HG03432 (cell line): ENCODE measurements around the gene CSTPP1.
A peak's percentile ranks its signal among the peaks of the same experiment; 100 is the strongest.
"Not testable (repeated sequence)": the region's sequence is repeated elsewhere in the genome, so short reads cannot be mapped to it uniquely, and the experiment has no call there.

ENCODE experiments used
- ATAC-seq: cut with Tn5 transposase; IDR thresholded peaks from one replicate; pipeline ENCODE4 v1.9.1; 2021; ENCODE audit warnings: mild to moderate bottlenecking, moderate library complexity; ENCODE audit not compliant: unreplicated experiment

Gene CSTPP1

DNA sequence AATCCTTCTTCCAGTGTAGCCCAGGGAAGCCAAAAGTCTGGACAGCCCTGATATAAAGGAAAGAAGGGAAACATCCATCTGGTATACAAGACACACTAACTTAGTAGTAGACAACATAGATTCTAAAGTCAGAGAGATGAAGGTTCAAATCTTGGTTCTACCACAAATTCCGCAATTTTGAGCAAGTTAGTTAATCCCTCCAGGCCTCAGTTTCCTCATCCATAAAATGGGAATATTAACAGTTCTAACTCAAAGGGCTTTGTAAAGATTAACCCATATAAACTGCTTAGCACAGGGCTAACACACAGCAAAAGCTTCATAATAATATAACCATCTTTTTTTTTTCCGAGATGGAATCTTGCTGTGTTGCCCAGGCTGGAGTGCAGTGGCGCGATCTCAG lies 29.0 kb upstream of the CSTPP1 start:
- ATAC-seq, result no peak

DNA sequence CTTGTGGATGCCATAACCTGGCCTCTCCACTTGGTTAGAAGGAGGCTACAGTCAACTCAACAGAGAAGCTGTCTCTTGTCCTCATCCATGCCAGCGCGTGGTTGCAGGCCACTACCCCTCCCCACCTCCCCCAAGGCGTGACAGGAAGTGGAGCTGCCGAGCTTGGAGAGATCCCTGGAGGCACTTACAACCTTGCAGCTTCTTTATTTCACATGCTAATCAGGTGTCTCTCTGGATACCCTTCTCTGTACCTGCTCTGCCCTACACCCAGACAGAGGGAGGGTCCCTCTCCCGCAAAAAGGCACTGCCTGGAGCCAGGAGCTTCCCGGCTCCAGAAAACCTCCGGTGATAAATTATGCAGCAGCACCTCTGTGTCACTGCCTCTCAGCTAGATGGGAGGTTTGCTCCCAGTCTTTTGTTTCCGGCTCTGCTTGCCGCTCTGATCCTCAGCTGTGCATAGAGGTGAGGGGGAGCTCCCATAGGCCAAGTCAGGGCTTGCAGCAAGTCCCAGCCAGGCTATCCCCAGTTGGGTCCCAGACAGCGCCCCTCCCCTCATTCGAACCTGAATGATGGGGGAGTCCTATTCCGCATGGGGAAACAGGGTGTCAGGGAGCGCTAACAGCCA lies 23.9 kb upstream of the CSTPP1 start:
- no peak for ATAC-seq

DNA sequence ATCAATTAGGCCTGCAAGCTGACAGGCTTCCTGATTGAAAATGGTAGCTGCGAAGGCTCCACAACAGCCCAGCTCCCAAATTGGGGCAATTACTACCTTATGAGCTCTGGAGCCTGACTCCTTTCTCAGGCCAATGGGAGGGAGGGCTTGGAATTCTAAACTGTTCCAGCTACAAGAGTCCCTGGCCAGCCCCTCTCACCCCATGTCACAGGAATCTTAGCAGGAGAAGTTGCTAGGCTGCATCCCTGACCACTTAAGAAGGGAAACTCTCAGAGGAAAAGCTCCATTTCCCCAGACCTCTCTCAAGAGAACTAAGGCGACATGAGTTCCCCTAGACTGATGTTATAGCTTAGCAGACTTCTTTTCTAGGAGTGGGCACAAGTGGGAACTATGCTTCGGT lies 23.1 kb upstream of the CSTPP1 start:
- ATAC-seq, result no peak

DNA sequence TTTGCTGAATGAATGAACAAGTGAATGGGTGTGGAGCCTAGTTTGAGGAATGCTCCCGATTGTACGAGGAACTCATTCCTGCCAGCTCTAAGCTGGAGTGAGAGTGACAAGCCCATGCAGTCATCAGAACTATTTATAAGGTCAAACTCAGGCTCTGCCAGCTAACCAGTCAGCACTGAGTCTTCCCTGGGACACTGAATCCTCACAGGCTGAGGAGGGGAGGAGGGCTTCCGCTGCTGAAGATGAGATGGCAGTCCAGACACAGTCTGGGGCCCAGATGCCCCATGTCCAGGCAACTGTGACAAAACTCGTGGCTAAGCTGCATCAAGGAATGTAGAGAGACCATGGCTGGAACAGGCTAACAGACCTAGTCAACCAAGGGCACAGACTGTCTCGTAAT lies 22.2 kb upstream of the CSTPP1 start:
- no peak for ATAC-seq

DNA sequence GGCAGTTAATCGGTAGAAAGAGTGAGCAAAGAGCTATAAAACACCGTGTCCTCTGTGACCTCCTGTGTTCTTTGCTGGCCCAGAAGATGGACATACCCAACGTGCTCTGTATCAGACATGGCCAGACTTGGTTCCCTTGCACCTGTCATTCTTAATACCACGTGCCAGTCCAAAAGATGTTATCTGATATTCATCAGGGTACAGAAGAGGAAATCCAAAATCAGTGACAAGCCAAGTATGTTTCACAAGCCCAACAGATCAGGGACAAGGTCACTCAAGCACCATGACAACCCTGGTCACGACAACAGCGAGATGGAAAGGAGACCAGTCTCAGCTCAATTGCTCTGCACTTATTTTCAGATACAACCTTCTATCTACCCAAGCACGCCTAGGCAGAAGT lies 21.7 kb upstream of the CSTPP1 start:
- no peak for ATAC-seq

DNA sequence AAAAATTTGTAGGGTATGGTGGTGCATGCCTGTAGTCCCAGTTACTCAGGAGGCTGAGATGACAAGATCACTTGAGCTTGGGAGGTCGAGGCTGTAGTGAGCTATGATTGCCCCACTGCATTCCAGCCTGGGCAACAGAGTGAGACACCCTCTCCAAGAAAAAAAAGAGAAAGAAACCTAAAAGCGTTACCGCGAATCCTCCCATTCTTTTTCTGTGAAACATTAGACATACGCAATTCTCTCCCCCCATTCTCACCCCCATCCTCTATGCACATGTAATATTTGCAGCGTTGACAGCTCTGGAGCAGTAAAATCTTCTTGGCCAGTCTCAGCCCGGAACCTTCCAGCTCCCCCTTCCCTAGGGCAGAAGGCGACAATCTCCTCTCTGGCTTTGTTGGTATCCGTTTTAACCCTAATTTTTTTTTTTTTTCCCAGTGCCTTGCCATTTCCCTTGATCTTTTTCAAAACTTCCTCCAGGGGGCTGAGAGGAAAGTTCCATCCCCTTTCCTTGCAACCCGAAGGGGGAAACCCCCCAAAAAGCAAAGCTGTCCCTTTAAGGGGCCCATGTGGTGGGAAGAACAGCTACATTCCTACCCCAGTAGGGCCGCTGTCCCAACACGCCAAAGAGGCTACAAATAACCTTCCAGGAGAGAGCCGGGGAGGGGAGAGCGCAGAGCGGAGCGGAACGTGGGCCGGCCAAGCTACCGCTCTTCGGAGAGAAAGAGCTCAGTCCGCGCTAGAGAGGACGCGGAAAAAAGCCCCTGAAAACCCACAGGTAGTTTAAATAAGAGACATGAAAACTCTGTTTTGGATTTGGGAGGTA lies 20.1 kb upstream of the CSTPP1 start:
- no peak for ATAC-seq

DNA sequence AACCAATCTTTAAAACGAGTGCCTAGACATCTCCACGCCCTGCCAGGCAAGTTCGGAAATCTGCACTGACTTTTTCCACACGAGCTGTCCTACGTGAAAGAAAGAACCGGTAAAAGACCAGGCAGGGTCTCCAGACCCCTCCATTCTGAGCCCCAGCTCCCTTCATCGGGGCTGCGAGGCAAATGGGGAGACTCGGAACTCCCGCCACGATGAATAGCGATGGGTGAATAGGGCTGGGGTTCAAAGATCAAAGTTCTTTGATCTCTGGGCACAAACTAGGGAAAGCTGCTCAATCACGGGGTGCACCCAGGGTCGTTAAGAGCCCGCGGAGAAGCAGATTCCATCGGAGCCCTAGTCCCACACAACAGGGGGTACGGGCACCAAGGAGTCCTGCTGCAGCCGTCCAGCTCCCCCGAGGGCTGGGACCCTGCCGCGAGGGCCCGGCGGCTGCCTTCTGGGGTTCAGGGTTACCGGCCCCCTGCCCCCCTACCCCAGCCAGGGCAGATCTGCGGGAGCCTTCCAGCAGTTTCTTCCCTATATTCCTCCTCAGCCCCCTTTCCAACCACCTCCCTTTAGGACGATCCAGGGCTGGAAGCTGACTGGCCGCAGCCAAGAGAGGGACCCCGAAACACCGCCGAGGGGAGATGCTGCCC lies 19.3 kb upstream of the CSTPP1 start:
- no peak for ATAC-seq

DNA sequence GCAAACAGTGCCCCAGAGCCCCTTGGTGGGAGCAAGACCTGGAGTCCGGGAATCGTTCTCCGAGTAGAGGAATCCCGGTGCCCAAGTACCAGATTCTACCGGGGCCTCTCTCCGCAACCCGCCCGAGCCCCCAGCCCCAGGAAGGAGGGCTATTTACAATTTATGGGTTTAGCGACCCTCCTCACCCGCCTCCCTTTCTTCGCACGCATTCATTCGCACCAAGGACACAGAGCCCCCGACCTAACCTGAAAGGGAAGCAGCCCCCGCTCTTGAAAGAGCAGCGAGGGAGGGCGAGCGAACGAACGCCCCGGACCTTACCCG lies 18.8 kb upstream of the CSTPP1 start:
- no peak for ATAC-seq

DNA sequence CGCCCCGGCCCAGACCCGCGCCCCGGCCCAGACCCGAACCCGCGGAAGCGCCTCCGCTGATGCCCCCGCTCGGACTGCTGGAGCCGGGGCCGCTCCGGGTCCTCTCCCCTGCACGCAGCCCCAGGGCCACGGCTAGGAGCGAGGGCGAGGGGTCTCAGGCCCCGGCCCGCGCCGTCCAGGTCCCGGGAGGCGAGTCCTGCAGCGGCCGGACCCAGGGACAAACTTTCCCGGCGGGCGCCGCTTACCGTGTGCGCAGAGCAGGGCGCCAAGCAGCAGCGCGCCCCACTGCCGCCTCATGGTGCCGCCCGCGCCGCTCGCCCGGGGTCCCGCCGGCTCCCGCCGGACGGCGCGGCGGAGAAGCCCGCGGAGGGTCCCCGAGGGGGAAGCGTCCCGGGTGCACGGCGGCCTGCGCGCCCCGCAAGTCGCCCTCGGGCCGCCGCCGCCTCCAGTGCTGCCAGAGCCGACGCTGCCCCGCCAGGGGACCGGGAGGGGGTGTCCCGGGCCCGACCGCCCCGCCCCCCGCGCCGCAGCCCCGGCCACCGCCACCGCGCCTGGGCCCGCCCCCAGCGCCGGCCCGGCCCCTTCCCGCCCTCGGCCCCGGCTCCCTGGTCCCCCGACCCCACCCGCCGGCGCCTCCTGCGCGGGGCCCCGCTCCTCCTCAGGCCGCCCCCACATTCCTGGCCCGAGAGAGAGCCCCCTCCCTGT lies 18.3 kb upstream of the CSTPP1 start, which contains the start of gene LRP4:
LRP4 (minus strand) TSS at position 468 of the 705 bp plus-strand sequence; CDS start at position 297, 171 bp downstream.
- ATAC-seq, result peak; percentile 73

DNA sequence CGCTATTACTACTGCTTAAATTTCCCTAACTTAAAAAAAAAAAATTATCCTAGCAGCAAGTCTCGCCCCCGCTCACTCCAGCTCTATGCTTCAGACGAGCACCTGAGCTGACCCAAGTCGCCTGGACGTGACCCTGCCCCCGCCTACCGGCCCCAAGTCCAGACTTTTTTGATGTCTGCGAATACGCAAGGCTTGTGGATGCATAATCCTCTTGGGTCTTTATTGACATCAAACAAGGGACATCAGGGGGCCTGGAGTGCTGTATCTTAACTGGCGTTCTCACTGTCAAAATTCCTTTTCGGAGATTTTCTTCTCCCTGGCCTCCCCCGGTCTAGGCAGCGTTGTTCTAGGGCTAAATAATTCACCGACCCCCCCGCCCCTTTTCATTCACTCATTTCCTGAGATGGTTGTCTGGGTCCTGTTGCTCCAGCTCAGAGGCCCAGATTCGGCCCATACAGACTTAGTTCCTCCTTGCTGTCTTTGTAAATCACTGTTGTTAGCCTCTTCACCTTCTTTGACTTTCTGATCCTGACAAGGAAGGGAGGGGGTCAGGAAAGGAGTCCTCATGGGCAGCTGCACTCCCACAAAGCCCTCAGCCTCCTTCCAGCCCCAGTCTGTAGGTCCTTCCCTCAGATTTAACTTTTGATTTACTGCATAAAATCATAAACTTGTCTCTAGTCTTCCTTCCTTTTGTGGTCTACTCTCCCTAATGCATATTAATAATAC lies 17.6 kb upstream of the CSTPP1 start:
- no peak for ATAC-seq

DNA sequence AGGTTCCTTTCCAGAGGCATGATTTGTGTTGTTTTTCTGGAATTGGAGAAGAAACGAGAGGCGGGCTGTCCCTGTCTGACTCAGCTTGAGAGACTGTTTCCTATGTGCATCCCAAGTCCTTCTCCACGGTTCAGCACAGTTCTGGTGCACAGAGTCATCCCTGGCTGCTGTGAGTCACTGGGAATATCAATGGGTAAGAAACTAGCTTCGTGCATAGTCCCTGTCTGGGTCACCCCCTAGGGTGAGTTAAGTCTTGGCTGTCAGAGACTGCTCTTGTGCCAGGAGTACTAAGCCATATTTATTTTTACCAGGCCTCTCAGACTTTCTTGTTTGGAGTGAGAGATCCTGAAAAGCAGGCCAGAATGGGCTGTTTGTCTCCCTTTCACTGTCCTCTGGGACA lies 15.8 kb upstream of the CSTPP1 start:
- no peak for ATAC-seq

DNA sequence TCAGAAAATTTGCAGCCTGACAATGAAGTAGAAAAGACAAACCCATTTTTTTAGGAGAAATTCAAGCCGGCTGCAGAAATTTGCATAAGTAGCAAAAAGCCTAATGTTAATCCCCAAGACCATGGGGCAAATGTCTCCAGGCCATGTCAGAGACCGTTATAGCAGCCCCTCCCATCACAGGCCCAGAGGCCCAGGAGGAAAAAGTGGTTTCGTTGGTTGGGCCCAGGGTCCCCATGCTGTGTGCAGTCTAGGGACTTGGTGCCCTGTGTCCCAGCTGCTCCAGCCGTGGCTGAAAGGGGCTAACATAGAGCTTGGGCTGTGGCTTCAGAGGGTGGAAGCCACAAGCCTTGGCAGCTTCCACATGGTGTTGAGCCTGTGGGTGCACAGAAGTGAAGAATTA lies 8.6 kb upstream of the CSTPP1 start:
- not testable (repeated sequence) for ATAC-seq

DNA sequence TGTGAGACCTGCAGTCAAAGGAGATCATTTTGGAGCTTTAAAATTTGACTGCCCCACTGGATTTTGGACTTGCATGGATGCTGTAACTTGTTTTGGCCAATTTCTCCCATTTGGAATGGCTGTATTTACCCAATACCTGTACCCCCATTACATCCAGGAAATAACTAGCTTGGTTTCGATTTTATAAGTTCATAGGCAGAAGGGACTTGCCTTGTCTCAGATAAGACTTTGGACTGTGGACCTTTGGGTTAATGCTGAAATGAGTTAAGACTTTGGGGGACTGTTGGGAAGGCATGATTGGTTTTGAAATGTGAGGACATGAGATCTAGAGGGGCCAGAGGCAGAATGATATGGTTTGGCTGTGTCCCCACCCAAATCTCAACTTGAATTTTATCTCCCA lies 7.9 kb upstream of the CSTPP1 start:
- ATAC-seq, result not testable (repeated sequence)

DNA sequence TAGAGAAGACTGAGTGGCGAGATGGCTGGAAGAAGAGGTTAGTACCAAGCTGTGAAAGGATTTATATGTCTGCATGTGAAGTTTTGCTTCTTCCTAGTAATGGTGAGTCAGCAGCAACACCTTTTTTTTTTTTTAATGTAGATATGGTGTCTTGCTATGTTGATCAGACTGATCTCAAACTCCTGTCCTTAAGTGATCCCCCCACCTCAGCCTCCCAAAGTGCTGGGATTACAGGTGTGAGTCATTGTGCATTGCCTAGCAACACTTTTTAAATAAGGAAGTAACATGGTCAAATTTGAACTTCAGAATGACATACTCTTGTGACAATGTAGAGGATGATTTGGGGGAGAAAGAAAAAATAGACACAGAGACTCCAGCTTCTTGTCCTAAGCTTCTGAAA lies 6.5 kb upstream of the CSTPP1 start:
- ATAC-seq, result no peak

DNA sequence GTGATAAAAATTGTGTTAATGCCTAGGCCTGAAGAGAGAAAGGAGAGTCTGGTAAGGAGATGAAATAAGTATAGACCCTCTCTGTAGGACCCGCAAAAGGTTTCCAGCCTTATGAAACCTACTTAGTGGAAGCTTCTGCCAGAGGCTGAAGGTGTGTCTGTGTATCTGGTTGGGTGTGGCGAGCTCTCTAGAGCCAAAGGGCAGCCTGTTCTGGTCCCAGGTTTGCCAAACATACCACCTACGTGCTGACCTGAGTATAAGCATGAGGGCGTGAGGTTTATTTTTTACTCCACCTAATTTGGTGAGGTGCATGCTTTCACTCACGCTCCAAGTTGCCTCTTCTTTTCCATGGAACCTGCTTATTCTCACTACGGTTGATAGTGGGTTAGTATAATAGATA lies 5.6 kb downstream of the CSTPP1 start:
- no peak for ATAC-seq

DNA sequence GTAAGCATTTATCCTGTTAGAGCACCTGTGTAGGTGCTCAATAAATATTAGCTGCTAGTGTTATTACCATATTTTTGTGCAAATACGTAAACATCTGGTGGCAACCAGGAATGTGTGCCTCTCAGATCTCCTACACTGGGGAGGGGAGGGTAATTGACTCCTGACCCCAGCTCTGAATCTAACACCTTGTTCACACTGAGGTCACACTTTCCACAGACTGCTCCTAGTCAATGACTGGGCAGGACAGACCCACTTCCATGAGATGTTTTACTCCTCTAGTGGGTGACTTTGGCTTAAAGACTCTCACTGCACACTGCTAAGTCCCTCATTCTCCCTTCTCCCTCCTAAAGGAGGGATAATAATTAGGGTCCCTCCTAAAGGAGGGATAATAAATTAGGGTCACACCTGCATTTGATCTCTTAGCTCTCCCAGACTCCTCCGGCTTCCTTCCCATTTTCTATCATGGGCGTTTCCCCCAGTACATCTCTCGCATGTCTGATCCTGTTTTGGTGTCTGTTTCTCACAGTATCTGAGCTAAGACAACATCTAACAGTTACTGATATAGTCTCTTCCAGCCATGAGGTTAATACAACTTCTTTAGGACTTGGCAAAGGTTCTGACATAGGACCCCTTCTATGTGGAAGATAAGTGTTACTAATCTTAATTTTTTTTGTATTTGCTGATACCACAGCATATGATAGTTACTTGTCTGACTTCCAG lies 8.0 kb downstream of the CSTPP1 start:
- no peak for ATAC-seq

DNA sequence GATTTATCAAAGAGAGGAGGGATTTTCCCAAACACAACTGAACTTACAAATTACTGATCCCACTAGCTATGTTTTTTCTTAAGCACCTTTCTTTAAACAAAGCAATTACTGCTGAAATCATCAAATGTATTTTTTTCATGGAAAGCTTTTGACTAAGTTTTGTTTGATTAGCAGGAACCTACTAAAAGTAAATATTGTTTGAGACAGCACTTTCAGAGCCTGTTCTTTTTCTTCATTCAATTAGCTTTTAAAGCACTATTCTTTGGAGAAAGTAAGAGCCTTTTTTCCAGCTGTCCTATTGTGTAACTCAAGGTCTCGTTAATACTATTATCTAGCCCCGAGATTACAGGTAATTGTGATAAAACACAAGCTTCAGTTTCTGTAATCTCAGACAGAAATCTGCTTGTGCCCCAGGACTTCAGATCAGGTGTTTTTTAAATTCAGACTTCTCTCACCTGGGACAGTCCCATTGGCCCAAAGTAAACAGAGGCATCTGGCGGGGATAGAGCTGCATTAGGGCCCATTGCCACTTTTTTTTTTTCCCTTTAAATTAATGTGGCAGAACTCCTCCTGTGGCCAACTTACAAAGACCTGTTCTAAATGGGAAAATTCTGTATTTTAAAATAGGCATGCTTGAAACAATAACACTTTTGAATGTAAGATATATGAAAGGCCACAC lies 11.0 kb downstream of the CSTPP1 start:
- ATAC-seq, result no peak

DNA sequence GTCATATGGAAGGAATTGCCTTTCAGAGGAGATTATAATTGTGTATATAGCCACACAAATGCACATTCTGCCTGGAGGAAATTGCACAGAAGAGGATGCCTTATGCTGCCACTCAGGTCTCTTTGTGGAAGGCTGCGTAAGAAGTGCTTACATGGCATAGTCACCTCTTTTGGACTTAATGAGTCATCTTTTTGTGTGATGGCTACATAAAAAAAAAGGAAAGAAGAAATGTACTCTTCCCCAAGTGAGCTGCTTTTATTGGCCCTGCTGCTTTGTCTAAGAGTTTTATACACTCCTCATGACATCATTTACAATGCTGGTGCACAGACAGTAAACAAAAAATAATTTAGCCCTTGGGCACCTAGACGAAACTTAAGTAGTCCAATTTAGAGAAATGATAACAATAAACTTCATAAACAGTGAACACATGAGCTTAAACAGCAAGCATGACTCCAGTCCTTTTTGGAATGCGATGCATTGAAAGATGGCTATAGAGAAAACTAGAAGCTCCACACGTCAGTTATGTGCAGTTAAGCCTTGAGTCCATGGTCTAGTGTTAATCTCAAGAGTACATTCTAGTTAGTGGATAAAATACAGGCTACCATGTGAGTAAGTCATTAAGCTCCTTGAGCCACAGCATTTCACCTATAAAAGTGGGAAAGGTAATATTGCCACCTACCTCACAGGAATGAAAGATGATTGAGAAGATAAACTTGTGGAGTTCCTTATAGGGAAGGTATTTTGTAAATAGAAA lies 12.0 kb downstream of the CSTPP1 start:
- ATAC-seq, result no peak

DNA sequence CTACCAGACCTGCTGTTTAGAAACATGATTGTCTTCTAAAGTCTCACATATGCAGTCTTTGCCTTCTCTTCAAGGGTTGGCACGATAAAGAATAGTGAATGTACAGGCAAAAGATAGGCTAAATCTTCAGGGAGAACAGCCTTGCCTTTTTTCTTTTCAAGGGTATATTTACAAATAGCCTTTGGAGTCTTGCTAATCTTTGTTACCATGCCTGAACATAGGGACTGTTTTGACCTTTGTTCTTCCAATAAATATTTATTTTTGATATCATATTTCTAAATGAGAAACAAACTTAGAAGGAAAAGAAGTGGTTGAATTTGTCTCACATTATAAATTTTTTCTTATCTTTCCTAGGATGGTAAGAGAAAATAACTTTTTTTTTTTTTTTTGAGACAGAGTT lies 12.7 kb downstream of the CSTPP1 start:
- no peak for ATAC-seq
